Hepatocyte (in vitro differentiated cells): ENCODE results near the gene PNMA6E.

Experiments used
- CTCF ChIP-seq: fragments of 200-600 bp; sonication (generic); IDR thresholded peaks from 2 replicates; pipeline ENCODE4 v1.5.1; 2016; ENCODE audit warnings: antibody characterized with exemption, mild to moderate bottlenecking; ENCODE audit not compliant: poor library complexity
- EZH2 ChIP-seq: fragments of 200-600 bp; sonication (generic); IDR thresholded peaks from 2 replicates; pipeline ENCODE4 v1.6.1; 2016; ENCODE audit warnings: antibody characterized with exemption, mild to moderate bottlenecking, borderline replicate concordance
- EZH2phosphoT487 ChIP-seq: fragments of 200-600 bp; sonication (generic); IDR thresholded peaks from one replicate; pipeline ENCODE4 v1.6.1; 2018; ENCODE audit warnings: antibody characterized with exemption, mild to moderate bottlenecking, low read depth, moderate library complexity; ENCODE audit not compliant: unreplicated experiment, severe bottlenecking

GRCh38 chrX:153410888-153411254, 9.7 kb upstream of the PNMA6E start:
- TF ChIP-seq CTCF = no peak
- no peak for TF ChIP-seq EZH2
- no peak for TF ChIP-seq EZH2phosphoT487
